Ovary (tissue), 9 donors: Measurements from ENCODE around the gene ARHGAP28. TPM values are rescaled to one million over a fixed set of nuclear protein-coding genes. Genes with fewer than 3 reads are reported as not detected.

Experiments
- DNase-seq, 5 donors: peaks; one replicate each; pipeline ENCODE4 v3.0.0-alpha.2; 2019 to 2020
- H3K27ac ChIP-seq, 2 donors: fragments of 200-600 bp; one replicate each; pipeline versions ENCODE4 v1.5.1 to v1.8.0; 2019 to 2022
- H3K27me3 ChIP-seq: fragments of 200-600 bp; one replicate; pipeline ENCODE4 v1.8.0; 2022
- H3K36me3 ChIP-seq: fragments of 200-600 bp; sonication (generic); one replicate; pipeline ENCODE4 v1.5.1; 2019
- H3K4me1 ChIP-seq: one replicate; pipeline ENCODE4 v1.8.1; 2013; ENCODE audit warnings: mild to moderate bottlenecking, moderate library complexity; ENCODE audit not compliant: insufficient read depth
- H3K4me3 ChIP-seq: fragments of 200-600 bp; sonication (generic); one replicate; pipeline ENCODE4 v1.5.1; 2017
- H3K9me3 ChIP-seq, 2 donors: fragments of 200-600 bp in 1 of 2; sonication (generic) in 1 of 2; one replicate each; pipeline versions ENCODE4 v1.5.1 to v1.8.1; 2013 to 2019; ENCODE audit warnings: mild to moderate bottlenecking in 1 of 2, moderate library complexity in 1 of 2
- CTCF ChIP-seq, 3 donors: fragments of 450-650 bp in 2 of 3; fragments of 200-600 bp in 1 of 3; IDR thresholded peaks; one replicate each; pipeline versions ENCODE4 v1.5.1 to v1.8.0; 2016 to 2022; ENCODE audit warnings: antibody characterized with exemption in 3 of 3, mild to moderate bottlenecking in 1 of 3
- EP300 ChIP-seq: sonication (generic); formaldehyde crosslinking; IDR thresholded peaks from one replicate; pipeline ENCODE4 v1.6.1; 2017; ENCODE audit warnings: antibody characterized with exemption
- POLR2A ChIP-seq: fragments of 450-650 bp; IDR thresholded peaks from one replicate; pipeline ENCODE4 v1.6.1; 2017; ENCODE audit warnings: antibody characterized with exemption, mild to moderate bottlenecking, moderate library complexity
- WGBS, 3 donors: extraction: QIAGEN DNeasy Blood & Tissue Kit in 1 of 3; methylation state at CpG; one replicate each; pipeline versions ENCODE4 v1.1.5 to v1.1.7; 2013 to 2017; 5-methylcytosine and 5-hydroxymethylcytosine counted together
- intact Hi-C, 4 donors: fragments of 100-400 bp; cut with DNase I; formaldehyde crosslinking; loops; one replicate each; pipeline versions ENCODE4 v1.11.0 to v1.15.1; 2022 to 2023
- polyA plus RNA-seq, 2 donors: library from polyadenylated mRNA; stranded (reverse); fragments of 200-250 nt in 1 of 2; fragments of 350-450 nt in 1 of 2; fragmentation: Illumina TruSeq in 1 of 2; extraction: RNeasy Lipid Tissue Mini Kit (QIAGEN cat#74804) in 1 of 2; gene quantifications; one replicate each; pipeline ENCODE4 v1.2.3, GENCODE V29; 2013 to 2014
- total RNA-seq, 7 donors: library from RNA; depleted of rRNA in 2 of 7; stranded (reverse); fragments of >200 nt in 2 of 7; fragmentation: NEBNext Ultra II Directional in 3 of 7; extraction: Animal tissue kit (Norgen Biotek cat#: 25700) in 3 of 7; gene quantifications; one replicate each; pipeline versions ENCODE4 v1.1.0 to v1.2.4, GENCODE V29; 2016 to 2023
- donor health status: DM: no; HTN: no; CAD: no; lungs with moderate emphysema.
- donor health status: DM: no; HTN: no; CAD: no.
- donor health status: Bipolar disorder and iron deficiency.
- donor health status: DM: yes; HTN: yes; CAD: no.
- donor health status: DM: no; HTN: no; CAD: no.
- donor health status: DM: yes; HTN: yes; CAD: no.

The ARHGAP28 gene
- total and polyA plus RNA-seq, 9 donors, result 5.9 to 28.7 (median 16.9) TPM

GRCh38 chr18:6956495-6956894 is 227.0 kb downstream of the ARHGAP28 start:
- TF ChIP-seq CTCF (IDR thresholded peaks at IDR 0.05), result no peak
- TF ChIP-seq EP300, result no peak
- no peak for TF ChIP-seq POLR2A
- no peaks in the 10 kb centered on the region for H3K36me3 ChIP-seq
- H3K27me3 ChIP-seq, result no peaks in the 10 kb centered on the region
- H3K4me1 ChIP-seq, result no peaks in the 10 kb centered on the region
- intact Hi-C loops, result no loop called here
- H3K9me3 ChIP-seq, result no peaks in the 10 kb centered on the region
- H3K27ac ChIP-seq, result no peak overlapping the region
- no peak for DNase-seq
- H3K4me3 ChIP-seq, result no peak overlapping the region
- 71 to 83% (median 75%) methylated on average over 5 of the region's 5 CpGs for WGBS, 3 donors

DNA sequence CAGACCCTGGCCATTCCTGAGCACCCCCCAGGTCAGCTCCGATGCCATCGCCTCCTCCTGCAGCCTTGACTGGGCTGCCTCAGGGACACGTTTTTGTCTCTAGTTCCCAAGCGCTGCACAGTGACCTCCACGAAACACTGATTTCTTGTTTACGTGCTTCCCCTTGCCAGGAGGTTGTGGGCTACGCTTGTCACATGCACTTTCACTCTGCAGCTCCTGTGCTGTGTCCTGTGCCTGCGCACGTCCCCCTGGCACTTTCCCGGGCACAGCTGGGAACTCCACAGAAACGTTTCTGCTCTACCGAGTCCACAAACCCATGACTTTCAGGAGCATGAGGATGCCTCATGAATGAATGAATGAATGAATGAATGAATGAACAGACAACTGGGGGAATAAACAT is 227.5 kb downstream of the ARHGAP28 start:
- TF ChIP-seq CTCF (IDR thresholded peaks at IDR 0.05) (no peak), POLR2A (no peak), EP300 (no peak)
- 89 to 93% (median 91%) methylated on average over 12 of the region's 12 CpGs for WGBS, 3 donors
- Histone ChIP-seq H3K9me3 (no peaks in the 10 kb centered on the region), H3K27ac (no peak overlapping the region), H3K4me3 (no peak overlapping the region), H3K27me3 (no peaks in the 10 kb centered on the region), H3K36me3 (no peaks in the 10 kb centered on the region), H3K4me1 (no peaks in the 10 kb centered on the region)
- intact Hi-C loops, result no loop called here
- DNase-seq, result no peak

DNA sequence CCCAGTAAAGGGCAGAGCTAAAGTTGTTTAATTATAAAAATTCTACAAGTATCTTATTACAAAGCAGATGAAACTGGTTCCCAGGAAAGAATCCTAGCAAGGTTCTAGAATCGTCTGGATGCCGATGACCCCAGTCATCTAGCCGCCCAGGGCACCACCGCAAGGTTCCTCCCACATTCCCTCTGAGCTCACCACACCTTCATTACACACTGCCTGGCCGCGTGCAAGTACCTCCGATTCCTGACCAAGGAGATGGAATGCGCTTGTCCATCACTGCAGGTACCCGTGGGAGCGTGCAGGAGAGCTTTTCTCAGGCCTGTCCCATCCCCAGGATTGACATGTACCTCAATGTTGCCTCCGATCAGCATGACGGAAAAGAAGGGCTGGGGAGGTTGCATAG is 229.6 kb downstream of the ARHGAP28 start:
- intact Hi-C loops, result no loop called here
- Histone ChIP-seq H3K9me3 (no peaks in the 10 kb centered on the region), H3K27me3 (no peaks in the 10 kb centered on the region), H3K36me3 (no peaks in the 10 kb centered on the region), H3K27ac (no peak overlapping the region), H3K4me3 (no peak overlapping the region), H3K4me1 (no peaks in the 10 kb centered on the region)
- TF ChIP-seq CTCF (IDR thresholded peaks at IDR 0.05) (no peak), POLR2A (no peak)
- no peak for DNase-seq
- 88 to 91% (median 89%) methylated on average over 12 of the region's 12 CpGs for WGBS, 3 donors

- intact Hi-C loops, result no loop called here
- 97 to 100% (median 100%) methylated on average over 1 of the region's 1 CpG for WGBS, 3 donors
Observed at GRCh38 chr18:6960124-6960523, 230.6 kb downstream of the ARHGAP28 start.

More at GRCh38 chr18:6960124-6960523, 230.6 kb downstream of the ARHGAP28 start:
- no peak for DNase-seq
- no peaks in the 10 kb centered on the region for H3K27me3 ChIP-seq
- no peaks in the 10 kb centered on the region for H3K4me1 ChIP-seq
- no peaks in the 10 kb centered on the region for H3K36me3 ChIP-seq
- TF ChIP-seq EP300 (no peak), CTCF (IDR thresholded peaks at IDR 0.05) (no peak), POLR2A (no peak)
- no peak overlapping the region for H3K4me3 ChIP-seq
- H3K27ac ChIP-seq, result no peak overlapping the region
- no peaks in the 10 kb centered on the region for H3K9me3 ChIP-seq
